Caco-2 (cell line): ENCODE results near the gene MIA3. TPM values are rescaled to one million over a fixed set of nuclear protein-coding genes. Genes with fewer than 3 reads are reported as not detected.
A peak's percentile ranks its signal among the peaks of the same experiment; 100 is the strongest.

Source experiments
- BruUV-seq: library from RNA; stranded (reverse); fragments of 400-500 nt; replicated peaks from 2 replicates; lab custom pipeline; 2021; lab: Mats Ljungman, UMichigan
- CTCF ChIA-PET: fragments of 300-600 bp; sonication (Branson Sonifier 250); formaldehyde crosslinking; loops from one replicate; lab custom pipeline; 2022; ENCODE audit warnings: antibody characterized with exemption; lab: Charles Lee
- POLR2A ChIA-PET: fragments of 300-600 bp; sonication (Branson Sonifier 250); formaldehyde crosslinking; loops from one replicate; lab custom pipeline; 2022; ENCODE audit warnings: antibody characterized with exemption; lab: Charles Lee
- DNase-seq, 2 experiments: peaks; one replicate each; pipeline versions ENCODE4 v3.0.0 to v3.0.0-alpha.2; 2020 to 2022
- H3K27me3 ChIP-seq: replicated peaks from 2 replicates; pipeline ENCODE4 v1.6.0; 2011; ENCODE audit warnings: low read length; ENCODE audit not compliant: control insufficient read depth, insufficient read depth
- H3K36me3 ChIP-seq: 2 replicates; pipeline ENCODE4 v1.5.1; 2011; ENCODE audit warnings: low read length; ENCODE audit not compliant: control insufficient read depth, insufficient read depth
- H3K4me1 ChIP-seq: fragments of 250-450 bp; sonication (Bioruptor Pico); 2 replicates; pipeline ENCODE4 v1.5.1; 2020; ENCODE audit warnings: mild to moderate bottlenecking
- H3K4me3 ChIP-seq: 2 replicates; pipeline ENCODE4 v1.5.1; 2011; ENCODE audit warnings: low read depth, mild to moderate bottlenecking, control low read depth, low read length
- H3K9me3 ChIP-seq: fragments of 250-450 bp; sonication (Bioruptor Pico); 2 replicates; pipeline ENCODE4 v1.5.1; 2020; ENCODE audit warnings: mild to moderate bottlenecking, moderate library complexity
- H3K27ac Mint-ChIP-seq: one replicate; pipeline ENCODE4 v1.8.0; 2022; ENCODE audit warnings: mixed read lengths; ENCODE audit not compliant: unreplicated experiment
- H3K27me3 Mint-ChIP-seq: one replicate; pipeline ENCODE4 v1.8.0; 2022; ENCODE audit warnings: mixed read lengths; ENCODE audit not compliant: insufficient read depth, unreplicated experiment
- H3K36me3 Mint-ChIP-seq: one replicate; pipeline ENCODE4 v1.8.0; 2022; ENCODE audit warnings: mild to moderate bottlenecking, mixed read lengths; ENCODE audit not compliant: insufficient read depth, unreplicated experiment
- H3K4me1 Mint-ChIP-seq: one replicate; pipeline ENCODE4 v1.8.0; 2022; ENCODE audit warnings: low read depth, mixed read lengths; ENCODE audit not compliant: unreplicated experiment
- H3K4me3 Mint-ChIP-seq: one replicate; pipeline ENCODE4 v1.8.0; 2022; ENCODE audit warnings: mild to moderate bottlenecking, moderate library complexity, mixed read lengths; ENCODE audit not compliant: unreplicated experiment
- H3K9me3 Mint-ChIP-seq: one replicate; pipeline ENCODE4 v1.8.0; 2022; ENCODE audit warnings: mixed read lengths; ENCODE audit not compliant: unreplicated experiment
- CTCF ChIP-seq, 2 experiments: fragments of 200-600 bp in 1 of 2; IDR thresholded peaks; 1 replicate in 1 of 2; 2 replicates in 1 of 2; pipeline versions ENCODE4 v1.5.1 to v1.8.0; 2011 to 2022; ENCODE audit warnings: antibody characterized with exemption in 1 of 2, control low read depth in 1 of 2, inconsistent platforms in 1 of 2, low read depth in 1 of 2, low read length in 1 of 2, mild to moderate bottlenecking in 1 of 2, moderate library complexity in 1 of 2; ENCODE audit not compliant: insufficient read depth in 1 of 2, severe bottlenecking in 1 of 2, unreplicated experiment in 1 of 2
- intact Hi-C: fragments of 100-400 bp; cut with micrococcal nuclease; formaldehyde crosslinking; loops from one replicate; pipeline ENCODE4 v1.10.0; 2022; ENCODE audit not compliant: unreplicated experiment
- total RNA-seq: library from RNA; stranded (reverse); gene quantifications from 2 replicates; pipeline ENCODE4 v1.2.3, GENCODE V29; 2022

MIA3 gene
- total RNA-seq, 1 experiment from 2014 or later: 56.0 TPM

- Mint-ChIP-seq H3K4me1 (peaks cover 20% of the 10 kb centered on the region), H3K9me3 (no peaks in the 10 kb centered on the region), H3K27ac (no peak overlapping the region), H3K36me3 (peaks cover 40% of the 10 kb centered on the region), H3K4me3 (peak overlapping the region; percentile 92), H3K27me3 (no peaks in the 10 kb centered on the region)
- BruUV-seq: no TSS peak
- no peak overlapping the region for H3K4me3 ChIP-seq
- no peaks in the 10 kb centered on the region for H3K9me3 ChIP-seq
- peaks cover 11% of the 10 kb centered on the region; the same call in 1 of the 2 replicates for H3K4me1 ChIP-seq
- ChIA-PET CTCF (no interaction called here), POLR2A (no interaction called here)
- TF ChIP-seq CTCF (IDR thresholded peaks at IDR 0.05; ENCODE audit: insufficient read depth in 1 of 2, low read depth in 1 of 2, low read length in 1 of 2, severe bottlenecking in 1 of 2, unreplicated experiment in 1 of 2): no peak
- H3K36me3 ChIP-seq: no peaks in the 10 kb centered on the region
- no peak for DNase-seq
- H3K27me3 ChIP-seq: no peaks in the 10 kb centered on the region
- intact Hi-C loops: loop anchor here (2.0 kb wide), 1 partner anchor 57 kb away; no protein-coding TSS in a partner anchor
Measured at GRCh38 chr1:222588135-222588534, 29.8 kb upstream of the MIA3 start.

- Histone ChIP-seq H3K9me3 (no peaks in the 10 kb centered on the region), H3K27me3 (no peaks in the 10 kb centered on the region), H3K36me3 (no peaks in the 10 kb centered on the region), H3K4me3 (peak within 1 kb of the TSS; percentile 66), H3K4me1 (peaks cover 11% of the 10 kb centered on the region; the same call in 1 of the 2 replicates)
- TSS peak; percentile 95 for BruUV-seq
- intact Hi-C loops: loop anchor here (1.0 to 2.0 kb wide), 3 partner anchors 28 to 124 kb away; no protein-coding TSS in a partner anchor
- ChIA-PET POLR2A (interaction anchor here (0.8 to 1.4 kb wide), 4 partner anchors 28 to 54 kb away, joined by 3 to 9 read pairs (median 3); no protein-coding TSS in a partner anchor), CTCF (interaction anchor here (0.7 to 1.4 kb wide), 4 partner anchors 42 to 124 kb away, joined by 3 to 6 read pairs (median 4); no protein-coding TSS in a partner anchor)
- DNase-seq: peak; percentile 85 to 89
- Mint-ChIP-seq H3K27me3 (no peaks in the 10 kb centered on the region), H3K9me3 (no peaks in the 10 kb centered on the region), H3K4me3 (peak within 1 kb of the TSS; percentile 92), H3K36me3 (peaks cover 28% of the 10 kb centered on the region), H3K4me1 (peaks cover 20% of the 10 kb centered on the region), H3K27ac (peak within 1 kb of the TSS; percentile 92)
- no peak for TF ChIP-seq CTCF (IDR thresholded peaks at IDR 0.05; ENCODE audit: insufficient read depth in 1 of 2, low read depth in 1 of 2, low read length in 1 of 2, severe bottlenecking in 1 of 2, unreplicated experiment in 1 of 2)
Measured at GRCh38 chr1:222589462-222590302, 28.2 kb upstream of the MIA3 start, which contains the start of gene TAF1A. TSS of gene TAF1A (minus strand) at chr1:222589933.

GRCh38 chr1:222592171-222592570 is 25.7 kb upstream of the MIA3 start:
- ChIA-PET POLR2A (no interaction called here), CTCF (interaction anchor here (1.2 kb wide), 1 partner anchor 42 kb away, joined by 4 read pairs; no protein-coding TSS in a partner anchor)
- H3K36me3 Mint-ChIP-seq: peaks cover 14% of the 10 kb centered on the region
- no peak overlapping the region for H3K27ac Mint-ChIP-seq
- TF ChIP-seq CTCF (IDR thresholded peaks at IDR 0.05; ENCODE audit: insufficient read depth in 1 of 2, low read depth in 1 of 2, low read length in 1 of 2, severe bottlenecking in 1 of 2, unreplicated experiment in 1 of 2): no peak
- no peak overlapping the region for H3K4me3 Mint-ChIP-seq
- no peaks in the 10 kb centered on the region for H3K36me3 ChIP-seq
- peaks cover 5% of the 10 kb centered on the region; the same call in 1 of the 2 replicates for H3K9me3 ChIP-seq
- DNase-seq: no peak
- no peaks in the 10 kb centered on the region for H3K27me3 ChIP-seq
- H3K4me1 ChIP-seq: peaks cover 11% of the 10 kb centered on the region; the same call in 1 of the 2 replicates
- H3K9me3 Mint-ChIP-seq: peaks cover 11% of the 10 kb centered on the region
- no TSS peak for BruUV-seq
- H3K4me1 Mint-ChIP-seq: peaks cover 20% of the 10 kb centered on the region
- H3K4me3 ChIP-seq: no peak overlapping the region
- intact Hi-C loops: no loop called here
- no peaks in the 10 kb centered on the region for H3K27me3 Mint-ChIP-seq
